HCT116 (cell line): ENCODE data around the gene GSPT1. TPM values are rescaled to one million over a fixed set of nuclear protein-coding genes. Genes with fewer than 3 reads are reported as not detected.

Experiments used
- ATAC-seq: fragments of 200-7000 bp; cut with Tn5 transposase; 2 replicates; pipeline ENCODE4 v1.9.1; 2020; ENCODE audit warnings: mild to moderate bottlenecking, moderate library complexity
- BruUV-seq: library from RNA; stranded (reverse); fragments of 400-500 nt; replicated peaks from 2 replicates; lab custom pipeline; 2021; lab: Mats Ljungman, UMichigan
- CTCF ChIA-PET: fragments of 300-600 bp; sonication (Branson Sonifier 250); formaldehyde crosslinking; loops from one replicate; lab custom pipeline; 2021; ENCODE audit warnings: antibody characterized with exemption; lab: Charles Lee
- POLR2A ChIA-PET: fragments of 300-600, 350-600 bp; sonication (Branson Sonifier 250); formaldehyde crosslinking; loops from one replicate; lab custom pipeline; 2021; ENCODE audit warnings: antibody characterized with exemption; lab: Charles Lee
- RAD21 ChIA-PET, 2 experiments: fragments of 300-600 bp; sonication (Branson Sonifier 250); formaldehyde crosslinking; loops; one replicate each; lab custom pipeline; 2023; ENCODE audit warnings: low total read pairs in 2 of 2; ENCODE audit not compliant: uncharacterized antibody in 2 of 2, unreplicated experiment in 2 of 2, low non-redundant PET in 1 of 2; lab: Charles Lee
- DNase-seq: peaks from one replicate; pipeline ENCODE4 v3.0.0-alpha.2; 2010; ENCODE audit warnings: low read depth, low spot score
- H2AFZ ChIP-seq: fragments of 200-600 bp; shearing (Covaris generic), sonication (generic); 2 replicates; pipeline ENCODE4 v1.6.1; 2017; ENCODE audit warnings: low read depth, mixed run types, mixed read lengths, antibody characterized with exemption, low read length; ENCODE audit not compliant: poor library complexity, severe bottlenecking
- H3K27ac ChIP-seq: 2 replicates; pipeline ENCODE4 v1.5.1; 2012; ENCODE audit warnings: low read depth, low read length
- H3K27me3 ChIP-seq: fragments of 200-600 bp; sonication (generic); 2 replicates; pipeline ENCODE4 v1.6.1; 2016; ENCODE audit warnings: mixed run types, low read length, mixed read lengths; ENCODE audit not compliant: insufficient read depth
- H3K36me3 ChIP-seq, 2 experiments: fragments of 200-500 bp in 1 of 2; fragments of 200-600 bp in 1 of 2; sonication (Bioruptor generic) in 1 of 2; sonication (generic) in 1 of 2; 2 replicates each; pipeline versions ENCODE4 v1.5.1 to v1.6.1; 2014 to 2016; ENCODE audit warnings: low read length in 2 of 2, inconsistent platforms in 1 of 2, mixed read lengths in 1 of 2, mixed run types in 1 of 2; ENCODE audit not compliant: insufficient read depth in 2 of 2, control insufficient read depth in 1 of 2
- H3K4me1 ChIP-seq, 2 experiments: fragments of 200-600 bp in 1 of 2; sonication (generic) in 1 of 2; 2 replicates each; pipeline versions ENCODE4 v1.5.1 to v1.6.1; 2012 to 2017; ENCODE audit warnings: low read length in 2 of 2, inconsistent platforms in 1 of 2, mild to moderate bottlenecking in 1 of 2, mixed read lengths in 1 of 2, mixed run types in 1 of 2, moderate library complexity in 1 of 2; ENCODE audit not compliant: insufficient read depth in 2 of 2, control insufficient read depth in 1 of 2
- H3K4me2 ChIP-seq: fragments of 200-600 bp; sonication (generic); 2 replicates; pipeline ENCODE4 v1.6.1; 2017; ENCODE audit warnings: mixed run types, low read length, mixed read lengths
- H3K4me3 ChIP-seq, 2 experiments: fragments of 200-600 bp in 1 of 2; sonication (generic) in 1 of 2; replicated peaks in 1 of 2; 2 replicates each; pipeline ENCODE4 v1.5.1; 2011 to 2016; ENCODE audit warnings: low read length in 2 of 2, control low read depth in 1 of 2, low read depth in 1 of 2, mild to moderate bottlenecking in 1 of 2, mixed read lengths in 1 of 2, mixed run types in 1 of 2
- H3K79me2 ChIP-seq: fragments of 200-600 bp; sonication (generic); 2 replicates; pipeline ENCODE4 v1.6.1; 2017; ENCODE audit warnings: mild to moderate bottlenecking, mixed run types, low read length, moderate library complexity, mixed read lengths; ENCODE audit not compliant: insufficient read depth
- H3K9ac ChIP-seq: fragments of 200-600 bp; sonication (generic); 2 replicates; pipeline ENCODE4 v1.6.1; 2016; ENCODE audit warnings: low read length, mixed read lengths
- H3K9me2 ChIP-seq: fragments of 200-600 bp; sonication (generic), shearing (Covaris generic); 2 replicates; pipeline ENCODE4 v1.6.1; 2017; ENCODE audit warnings: mixed run types, mild to moderate bottlenecking, moderate library complexity; ENCODE audit not compliant: insufficient read depth
- H3K9me3 ChIP-seq, 2 experiments: fragments of 200-500 bp in 1 of 2; fragments of 200-600 bp in 1 of 2; sonication (Bioruptor generic) in 1 of 2; sonication (generic) in 1 of 2; 2 replicates each; pipeline ENCODE4 v1.6.1; 2014 to 2017; ENCODE audit warnings: low read length in 2 of 2, mixed read lengths in 2 of 2, inconsistent platforms in 1 of 2, low read depth in 1 of 2, mild to moderate bottlenecking in 1 of 2, mixed run types in 1 of 2, moderate library complexity in 1 of 2; ENCODE audit not compliant: control insufficient read depth in 1 of 2, insufficient read depth in 1 of 2
- H4K20me1 ChIP-seq: fragments of 200-600 bp; sonication (generic), shearing (Covaris generic); 2 replicates; pipeline ENCODE4 v1.6.1; 2017; ENCODE audit warnings: mixed run types, mild to moderate bottlenecking, moderate library complexity; ENCODE audit not compliant: insufficient read depth
- CBX3 ChIP-seq: IDR thresholded peaks from 2 replicates; pipeline ENCODE4 v1.6.1; 2012; ENCODE audit warnings: low read depth
- CTCF ChIP-seq, 3 experiments: fragments of 200-600 bp in 1 of 3; sonication (generic) in 1 of 3; IDR thresholded peaks in 2 of 3; conservative IDR thresholded peaks in 1 of 3; 2 replicates each; pipeline ENCODE4 v1.5.1; 2012 to 2017; ENCODE audit warnings: low read depth in 2 of 3, low read length in 2 of 3, antibody characterized with exemption in 1 of 3, borderline replicate concordance in 1 of 3, control low read depth in 1 of 3, mild to moderate bottlenecking in 1 of 3, mixed read lengths in 1 of 3, mixed run types in 1 of 3, moderate library complexity in 1 of 3; ENCODE audit not compliant: insufficient read depth in 1 of 3
- ELF1 ChIP-seq: IDR thresholded peaks from 2 replicates; pipeline ENCODE4 v1.6.1; 2012; ENCODE audit warnings: low read depth, borderline replicate concordance
- EZH2phosphoT487 ChIP-seq: fragments of 200-600 bp; IDR thresholded peaks from 2 replicates; pipeline ENCODE4 v1.6.1; 2018; ENCODE audit warnings: antibody characterized with exemption, borderline replicate concordance
- MAX ChIP-seq: IDR thresholded peaks from 2 replicates; pipeline ENCODE4 v1.6.1; 2012
- POLR2A ChIP-seq: IDR thresholded peaks from 2 replicates; pipeline ENCODE4 v1.7.0; 2011; ENCODE audit warnings: borderline replicate concordance; ENCODE audit not compliant: insufficient read depth, insufficient read length; ENCODE audit errors: extremely low read depth
- POLR2AphosphoS5 ChIP-seq: IDR thresholded peaks from 2 replicates; pipeline ENCODE4 v1.6.1; 2011; ENCODE audit warnings: mild to moderate bottlenecking, low read depth, low read length, moderate library complexity
- RAD21 ChIP-seq: IDR thresholded peaks from 2 replicates; pipeline ENCODE4 v1.6.1; 2012; ENCODE audit warnings: low read depth, mild to moderate bottlenecking
- SP1 ChIP-seq: IDR thresholded peaks from 2 replicates; pipeline ENCODE4 v1.6.1; 2012; ENCODE audit warnings: low read depth
- TCF7L2 ChIP-seq: IDR thresholded peaks from 2 replicates; pipeline ENCODE4 v1.7.0; 2011; ENCODE audit warnings: borderline replicate concordance, inconsistent platforms; ENCODE audit not compliant: insufficient read depth, insufficient read length; ENCODE audit errors: extremely low read depth
- YY1 ChIP-seq: IDR thresholded peaks from 2 replicates; pipeline ENCODE4 v1.6.1; 2011; ENCODE audit warnings: low read length, low read depth, moderate library complexity, mild to moderate bottlenecking; ENCODE audit not compliant: insufficient replicate concordance; ENCODE audit errors: extremely low read depth
- ZBTB33 ChIP-seq: IDR thresholded peaks from 2 replicates; pipeline ENCODE4 v1.6.1; 2011; ENCODE audit warnings: mild to moderate bottlenecking, low read length, moderate library complexity; ENCODE audit not compliant: insufficient replicate concordance; ENCODE audit errors: extremely low read depth
- ZFX ChIP-seq: fragments of 450-650 bp; IDR thresholded peaks from 2 replicates; pipeline ENCODE4 v1.6.1; 2017
- ZNF274 ChIP-seq: fragments of 200-500 bp; sonication (Bioruptor generic); IDR thresholded peaks from 2 replicates; pipeline ENCODE4 v1.6.1; 2014; ENCODE audit warnings: mild to moderate bottlenecking, low read depth, low read length, inconsistent platforms
- intact Hi-C: fragments of 100-400 bp; cut with micrococcal nuclease; formaldehyde crosslinking; loops from 2 replicates; pipeline ENCODE4 v1.10.0; 2022
- total RNA-seq: library from RNA; stranded (reverse); gene quantifications from one replicate; pipeline ENCODE4 v1.2.1, GENCODE V29; 2021; ENCODE audit not compliant: unreplicated experiment

Gene GSPT1
- total RNA-seq, 1 experiment from 2014 or later = 148 TPM

GRCh38 chr16:11836650-11837244 is 79.0 kb downstream of the GSPT1 start:
- no peak overlapping the region for H3K9ac ChIP-seq
- peaks cover 22% of the 10 kb centered on the region; the same call in 1 of the 2 replicates for H4K20me1 ChIP-seq
- H3K4me2 ChIP-seq = no peak overlapping the region
- no peaks in the 10 kb centered on the region for H3K9me3 ChIP-seq
- H2AFZ ChIP-seq = no peak overlapping the region
- DNase-seq (no peak), ATAC-seq (peak; percentile 35)
- no peaks in the 10 kb centered on the region for H3K27me3 ChIP-seq
- H3K9me2 ChIP-seq = no peaks in the 10 kb centered on the region
- peaks cover 45 to 51% of the 10 kb centered on the region in 2 experiments for H3K36me3 ChIP-seq
- peaks cover 0 to 7% of the 10 kb centered on the region in 2 experiments; a peak in 2 of 4 replicates for H3K4me1 ChIP-seq
- TF ChIP-seq ZNF274 = no peak
- no peak for TF ChIP-seq EZH2phosphoT487
- no peak for TF ChIP-seq CTCF (IDR thresholded peaks at IDR 0.05 in 2 of 3, conservative IDR thresholded peaks at IDR 0.05 in 1 of 3; ENCODE audit: borderline replicate concordance in 1 of 3, insufficient read depth in 1 of 3, low read depth in 2 of 3, low read length in 2 of 3)
- no peak for TF ChIP-seq ELF1
- TF ChIP-seq SP1 = no peak
- no peak for TF ChIP-seq RAD21
- no peak for TF ChIP-seq ZBTB33
- TF ChIP-seq CBX3 = no peak
- TF ChIP-seq TCF7L2 = no peak
- TF ChIP-seq MAX = no peak
- no peak for TF ChIP-seq POLR2AphosphoS5
- TF ChIP-seq POLR2A = no peak
- no peak for TF ChIP-seq YY1
- TF ChIP-seq ZFX = no peak
- peaks cover 28% of the 10 kb centered on the region for H3K79me2 ChIP-seq
- POLR2A ChIA-PET = no interaction called here
- H3K4me3 ChIP-seq = no peak overlapping the region
- no peak overlapping the region for H3K27ac ChIP-seq
- BruUV-seq = no TSS peak
- intact Hi-C loops = no loop called here
- RAD21 ChIA-PET = no interaction called here
- CTCF ChIA-PET = no interaction called here
